ENCODE results near the gene PSMB5.

Gene PSMB5

GRCh38 chr14:23058654-23059504 is 24.2 kb upstream of the PSMB5 start:
- Histone ChIP-seq H3K79me1 (replicated peaks; ENCODE audit: low read length, poor library complexity, severe bottlenecking) (peaks cover 9% of the 10 kb centered on the region), H3K36me3 (ENCODE audit: control insufficient read depth in 1 of 2, insufficient read depth in 2 of 2, low read depth in 1 of 2, low read length in 2 of 2) (peaks cover 47 to 56% of the 10 kb centered on the region in 2 experiments), H2BK120ac (ENCODE audit: low read depth, low read length) (no peak overlapping the region), H3K4me2 (ENCODE audit: low read length, poor library complexity, severe bottlenecking) (no peak overlapping the region), H3K9me3 (ENCODE audit: control insufficient read depth, low read length) (no peaks in the 10 kb centered on the region), H2BK5ac (ENCODE audit: low read depth, low read length, poor library complexity, severe bottlenecking) (no peak overlapping the region), H3K4me3 (ENCODE audit: insufficient read depth in 1 of 2, low read depth in 1 of 2, low read length in 2 of 2) (no peak overlapping the region), H2AFZ (ENCODE audit: low read depth, low read length) (no peak overlapping the region), H2BK15ac (ENCODE audit: low read depth, poor library complexity, severe bottlenecking) (no peak overlapping the region), H3K18ac (ENCODE audit: low read depth in 1 of 2, low read length in 2 of 2) (no peak overlapping the region), H2BK12ac (ENCODE audit: low read length in 2 of 2) (peak overlapping the region in 1 of 2 experiments; percentile 15), H4K91ac (ENCODE audit: low read length) (no peak overlapping the region), H3K4ac (ENCODE audit: low read depth in 1 of 2, low read length in 2 of 2) (peak overlapping the region in 1 of 2 experiments; percentile 53), H3K27me3 (ENCODE audit: control insufficient read depth in 1 of 2, insufficient read depth in 1 of 2, low read length in 2 of 2) (no peaks in the 10 kb centered on the region), H3K4me1 (ENCODE audit: control insufficient read depth, insufficient read depth, low read depth, low read length) (peaks cover 38% of the 10 kb centered on the region), H3K9ac (ENCODE audit: low read length) (no peak overlapping the region), H2AK5ac (ENCODE audit: low read length, severe bottlenecking) (no peak overlapping the region), H3K23ac (ENCODE audit: low read length in 2 of 2) (no peak overlapping the region), H3K27ac (ENCODE audit: low read length, poor library complexity, severe bottlenecking) (peak overlapping the region; percentile 64), H3K14ac (ENCODE audit: low read length in 2 of 2) (no peak overlapping the region), H4K8ac (ENCODE audit: low read length) (no peak overlapping the region)
- no peak for DNase-seq
- WGBS: 92% methylated on average over 32 of the region's 32 CpGs

- Histone ChIP-seq H4K8ac (ENCODE audit: low read length) (no peak overlapping the region), H3K23ac (ENCODE audit: low read length in 2 of 2) (no peak overlapping the region), H2BK12ac (ENCODE audit: low read length in 2 of 2) (no peak overlapping the region), H3K14ac (ENCODE audit: low read length in 2 of 2) (no peak overlapping the region), H3K4me1 (ENCODE audit: control insufficient read depth, insufficient read depth, low read depth, low read length) (peaks cover 38% of the 10 kb centered on the region), H2BK5ac (ENCODE audit: low read depth, low read length, poor library complexity, severe bottlenecking) (no peak overlapping the region), H3K4me2 (ENCODE audit: low read length, poor library complexity, severe bottlenecking) (peak overlapping the region; percentile 91), H3K4me3 (ENCODE audit: insufficient read depth in 1 of 2, low read depth in 1 of 2, low read length in 2 of 2) (peak overlapping the region; percentile 63 to 76), H2BK15ac (ENCODE audit: low read depth, poor library complexity, severe bottlenecking) (no peak overlapping the region), H2AFZ (ENCODE audit: low read depth, low read length) (peak overlapping the region; percentile 39), H3K18ac (ENCODE audit: low read depth in 1 of 2, low read length in 2 of 2) (peak overlapping the region; percentile 25 to 29), H3K79me1 (replicated peaks; ENCODE audit: low read length, poor library complexity, severe bottlenecking) (peaks cover 6% of the 10 kb centered on the region), H2AK5ac (ENCODE audit: low read length, severe bottlenecking) (no peak overlapping the region), H3K27me3 (ENCODE audit: control insufficient read depth in 1 of 2, insufficient read depth in 1 of 2, low read length in 2 of 2) (no peaks in the 10 kb centered on the region), H3K27ac (ENCODE audit: low read length, poor library complexity, severe bottlenecking) (peak overlapping the region; percentile 84), H3K9me3 (ENCODE audit: control insufficient read depth, low read length) (no peaks in the 10 kb centered on the region), H3K4ac (ENCODE audit: low read depth in 1 of 2, low read length in 2 of 2) (peak overlapping the region in 1 of 2 experiments; percentile 58), H3K9ac (ENCODE audit: low read length) (peak overlapping the region; percentile 75), H3K36me3 (ENCODE audit: control insufficient read depth in 1 of 2, insufficient read depth in 2 of 2, low read depth in 1 of 2, low read length in 2 of 2) (peaks cover 38 to 54% of the 10 kb centered on the region in 2 experiments), H2BK120ac (ENCODE audit: low read depth, low read length) (no peak overlapping the region), H4K91ac (ENCODE audit: low read length) (no peak overlapping the region)
- DNase-seq: peak; percentile 86
- WGBS: 3% methylated on average over 44 of the region's 51 CpGs
These were observed 23.3 kb upstream of the PSMB5 start for GRCh38 chr14:23057757-23058653.

GRCh38 chr14:23056956-23057756 is 22.5 kb upstream of the PSMB5 start, which contains the start of gene CDH24:
TSS of gene CDH24 (minus strand) at chr14:23057520. CDS start at chr14:23055733, 1,787 bp downstream.
- H3K4me2 ChIP-seq (ENCODE audit: low read length, poor library complexity, severe bottlenecking): peak within 1 kb of the TSS; percentile 91
- peaks cover 6% of the 10 kb centered on the region for H3K79me1 ChIP-seq (replicated peaks; ENCODE audit: low read length, poor library complexity, severe bottlenecking)
- peak within 1 kb of the TSS; percentile 84 for H3K27ac ChIP-seq (ENCODE audit: low read length, poor library complexity, severe bottlenecking)
- H2BK12ac ChIP-seq (ENCODE audit: low read length in 2 of 2): no peak within 1 kb of the TSS
- H2BK5ac ChIP-seq (ENCODE audit: low read depth, low read length, poor library complexity, severe bottlenecking): no peak within 1 kb of the TSS
- H4K91ac ChIP-seq (ENCODE audit: low read length): no peak within 1 kb of the TSS
- H2BK15ac ChIP-seq (ENCODE audit: low read depth, poor library complexity, severe bottlenecking): no peak within 1 kb of the TSS
- H2AFZ ChIP-seq (ENCODE audit: low read depth, low read length): peak within 1 kb of the TSS; percentile 39
- peak within 1 kb of the TSS; percentile 58 to 59 for H3K4ac ChIP-seq (ENCODE audit: low read depth in 1 of 2, low read length in 2 of 2)
- H3K4me3 ChIP-seq (ENCODE audit: insufficient read depth in 1 of 2, low read depth in 1 of 2, low read length in 2 of 2): peak within 1 kb of the TSS; percentile 63 to 76
- peak within 1 kb of the TSS; percentile 29 to 60 for H3K18ac ChIP-seq (ENCODE audit: low read depth in 1 of 2, low read length in 2 of 2)
- peak; percentile 74 for DNase-seq
- no peak within 1 kb of the TSS for H4K8ac ChIP-seq (ENCODE audit: low read length)
- no peak within 1 kb of the TSS for H2AK5ac ChIP-seq (ENCODE audit: low read length, severe bottlenecking)
- H3K14ac ChIP-seq (ENCODE audit: low read length in 2 of 2): no peak within 1 kb of the TSS
- H3K23ac ChIP-seq (ENCODE audit: low read length in 2 of 2): no peak within 1 kb of the TSS
- 2% methylated on average over 36 of the region's 73 CpGs for WGBS
- no peaks in the 10 kb centered on the region for H3K9me3 ChIP-seq (ENCODE audit: control insufficient read depth, low read length)
- peaks cover 30 to 50% of the 10 kb centered on the region in 2 experiments for H3K36me3 ChIP-seq (ENCODE audit: control insufficient read depth in 1 of 2, insufficient read depth in 2 of 2, low read depth in 1 of 2, low read length in 2 of 2)
- H3K4me1 ChIP-seq (ENCODE audit: control insufficient read depth, insufficient read depth, low read depth, low read length): peaks cover 36% of the 10 kb centered on the region
- H2BK120ac ChIP-seq (ENCODE audit: low read depth, low read length): no peak within 1 kb of the TSS
- H3K27me3 ChIP-seq (ENCODE audit: control insufficient read depth in 1 of 2, insufficient read depth in 1 of 2, low read length in 2 of 2): no peaks in the 10 kb centered on the region
- peak within 1 kb of the TSS; percentile 75 for H3K9ac ChIP-seq (ENCODE audit: low read length)

Measured in mesenchymal stem cell (in vitro differentiated cells and primary cell).